Measurements from ENCODE around the gene NEU4.
"Not testable (repeated sequence)": the region's sequence is repeated elsewhere in the genome, so short reads cannot be mapped to it uniquely, and the experiment has no call there.

Gene NEU4

GRCh38 chr2:241799522-241800197 is 9.3 kb upstream of the NEU4 start:
- DNase-seq, result peak; percentile 10

DNA sequence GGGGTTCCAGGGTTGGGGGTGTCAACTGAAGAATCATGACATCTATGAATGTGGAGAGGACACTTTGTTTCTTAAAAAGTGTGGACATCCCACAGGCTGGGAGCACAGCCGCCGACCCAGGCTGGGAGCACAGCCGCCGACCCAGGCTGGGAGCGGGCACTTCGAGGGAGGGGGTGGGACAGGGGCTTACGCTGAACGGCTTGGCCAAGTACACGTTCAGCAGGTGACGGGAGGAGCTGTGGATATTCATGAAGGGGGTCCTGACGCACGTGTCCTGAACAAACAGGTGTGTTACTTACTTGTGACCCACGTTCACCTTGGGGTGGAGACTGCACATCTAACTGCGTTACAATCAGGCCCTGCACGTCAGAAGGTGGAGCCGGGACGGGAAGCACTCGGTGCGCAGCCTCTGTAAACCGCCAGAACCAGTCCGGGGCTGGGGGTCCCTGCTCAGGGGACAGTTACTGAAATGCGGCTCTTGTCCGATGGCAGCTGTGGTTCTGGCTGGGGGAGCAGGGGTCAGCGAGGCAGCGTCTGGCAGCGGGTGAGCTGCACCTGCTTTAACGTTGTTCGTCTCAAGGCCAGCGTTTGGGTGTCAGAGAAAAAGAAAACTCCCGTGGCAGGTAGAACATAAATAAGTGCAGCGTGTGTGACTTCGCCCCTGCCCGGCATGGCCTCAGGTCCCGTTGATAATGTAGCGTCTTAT is 8.6 kb upstream of the NEU4 start:
- DNase-seq, result not testable (repeated sequence)

GRCh38 chr2:241801611-241802420 is 7.2 kb upstream of the NEU4 start:
- DNase-seq, result peak; percentile 22

DNA sequence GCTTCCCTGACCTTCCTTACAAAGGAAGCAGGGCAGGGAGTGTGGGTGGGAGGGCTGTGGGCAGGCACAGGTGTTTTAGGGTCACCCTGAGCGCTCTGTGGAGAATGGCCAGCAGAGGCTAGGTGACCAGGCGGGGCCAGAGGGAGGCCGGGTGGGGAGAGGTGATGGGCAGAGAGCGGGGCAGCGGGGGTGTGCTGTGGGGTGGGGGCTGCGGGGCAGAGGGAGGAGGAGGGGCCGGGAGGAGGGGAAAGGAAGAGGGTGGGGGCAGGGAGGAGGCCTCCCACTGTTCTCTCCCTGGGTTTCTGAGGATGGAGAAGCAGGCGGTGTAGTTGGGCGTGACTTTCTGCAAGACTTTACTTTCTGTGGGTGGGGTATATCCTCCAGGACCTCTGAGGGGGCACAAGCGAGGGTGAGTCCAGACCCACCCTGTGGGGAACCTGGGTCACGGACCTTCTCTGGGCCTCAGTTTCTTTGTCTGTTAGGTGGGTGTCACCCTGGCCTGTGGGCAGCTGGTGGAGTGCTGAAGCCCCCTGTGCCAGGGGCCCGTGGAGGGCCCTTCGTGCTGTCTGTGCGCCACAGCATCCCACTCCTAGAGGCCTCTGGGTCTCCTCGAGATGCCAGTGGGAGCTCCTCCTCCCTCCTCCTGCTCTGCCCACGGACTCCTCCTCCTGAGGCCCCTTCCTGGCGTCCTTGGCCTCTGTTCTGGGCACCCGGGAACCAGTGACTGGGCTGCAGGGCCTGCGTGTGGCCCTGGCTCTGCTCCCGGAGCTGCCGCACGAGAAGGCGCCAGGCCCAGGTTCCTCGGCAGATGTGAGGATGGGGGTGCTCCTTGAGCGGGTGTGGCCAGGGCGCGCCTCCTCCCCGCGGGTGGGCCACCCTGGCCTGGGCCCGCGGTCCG is 6.3 kb upstream of the NEU4 start:
- no peak for DNase-seq

GRCh38 chr2:241803387-241804325 is 5.3 kb upstream of the NEU4 start:
- no peak for DNase-seq

DNA sequence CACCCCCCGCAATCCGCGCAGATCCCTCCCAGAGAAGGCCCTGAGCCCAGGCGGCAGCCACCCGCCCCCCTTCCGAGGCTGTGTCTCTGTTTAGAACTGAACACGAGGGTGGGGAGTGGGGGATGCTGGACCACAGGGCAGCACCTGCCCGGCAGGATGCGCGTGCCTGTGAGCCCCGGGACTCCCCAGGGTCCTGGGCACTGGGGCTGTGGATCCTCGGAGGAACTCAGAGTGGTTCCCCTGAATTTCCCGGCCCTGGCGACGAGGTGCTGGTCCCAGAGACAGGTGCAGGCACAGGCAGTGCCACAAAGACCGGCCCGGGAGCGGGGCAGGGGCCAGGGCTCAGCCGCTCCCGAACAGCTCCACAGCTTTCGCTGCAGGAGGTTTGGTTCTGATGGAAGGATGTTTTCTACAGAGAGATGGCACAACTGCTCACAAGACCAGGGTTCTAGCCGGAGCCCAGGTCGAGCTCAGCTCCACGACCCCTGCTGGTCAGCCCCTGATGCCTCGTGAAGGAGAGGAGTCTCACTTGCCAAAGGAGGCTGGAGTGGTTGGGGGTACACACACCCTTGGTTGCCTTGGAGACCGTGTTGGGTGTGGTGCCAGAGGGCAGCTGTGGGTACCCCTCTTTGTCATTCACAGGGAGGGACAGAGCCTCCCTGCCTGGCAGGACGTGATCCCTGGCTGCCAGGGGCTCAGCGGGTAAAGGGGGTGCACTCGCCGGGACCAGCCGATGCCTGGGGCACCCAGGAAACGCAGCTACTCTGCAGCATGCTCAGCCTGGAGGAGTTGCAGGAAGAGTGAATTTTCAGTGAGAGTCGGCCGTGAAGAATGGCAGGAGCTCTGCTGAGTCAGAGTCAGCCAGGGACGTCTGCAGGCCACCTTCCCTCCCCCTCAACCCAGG is 4.4 kb upstream of the NEU4 start:
- DNase-seq, result no peak

GRCh38 chr2:241806217-241806616 is 2.8 kb upstream of the NEU4 start:
- not testable (repeated sequence) for DNase-seq

GRCh38 chr2:241808051-241808720 is 807 bp upstream of the NEU4 start:
- no peak for DNase-seq

DNA sequence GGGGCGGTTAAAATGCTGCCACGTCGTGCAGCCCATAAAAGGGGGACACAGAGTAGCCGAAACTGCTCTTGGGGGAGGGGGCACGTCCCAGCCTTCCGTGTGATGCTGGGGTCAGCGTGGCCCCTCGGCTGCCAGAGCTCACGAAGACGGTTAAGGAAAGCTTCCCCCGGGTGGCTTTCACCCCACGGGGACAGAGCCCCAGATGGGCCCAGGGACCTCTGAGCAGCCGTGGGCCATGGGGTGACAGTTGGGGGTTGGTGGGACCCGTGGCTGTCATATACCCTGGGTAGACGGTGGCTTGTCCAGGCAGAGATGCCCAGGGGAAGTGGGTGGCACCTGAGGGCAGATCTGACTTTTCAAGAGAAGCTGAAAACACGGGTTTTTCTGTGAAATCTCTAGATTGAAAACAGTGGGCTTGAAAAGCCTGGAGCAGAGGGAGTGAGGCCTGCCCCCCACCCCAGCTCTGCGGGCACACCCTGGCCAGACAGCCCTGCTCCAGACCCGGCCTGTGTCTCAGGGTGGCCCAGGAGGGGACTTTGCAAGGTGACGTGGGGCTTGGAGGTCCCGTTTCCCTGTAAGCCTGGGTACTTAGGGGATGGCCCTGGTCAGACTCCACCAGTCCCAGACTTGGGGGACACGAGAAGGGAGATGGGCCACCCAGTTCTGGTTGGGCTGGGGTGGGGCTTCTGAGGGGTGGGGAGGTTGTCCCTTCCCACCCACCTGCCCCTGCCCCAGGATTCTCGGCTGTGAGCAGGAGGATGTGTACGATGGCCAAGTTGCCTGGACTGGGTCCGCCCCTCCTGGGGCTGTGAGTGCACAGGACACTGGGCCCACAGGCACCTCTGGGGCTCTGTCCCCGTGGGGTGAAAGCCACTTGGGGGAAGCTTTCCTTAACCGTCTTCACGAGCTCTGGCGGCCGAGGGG is 652 bp downstream of the NEU4 start:
- DNase-seq, result no peak

DNA sequence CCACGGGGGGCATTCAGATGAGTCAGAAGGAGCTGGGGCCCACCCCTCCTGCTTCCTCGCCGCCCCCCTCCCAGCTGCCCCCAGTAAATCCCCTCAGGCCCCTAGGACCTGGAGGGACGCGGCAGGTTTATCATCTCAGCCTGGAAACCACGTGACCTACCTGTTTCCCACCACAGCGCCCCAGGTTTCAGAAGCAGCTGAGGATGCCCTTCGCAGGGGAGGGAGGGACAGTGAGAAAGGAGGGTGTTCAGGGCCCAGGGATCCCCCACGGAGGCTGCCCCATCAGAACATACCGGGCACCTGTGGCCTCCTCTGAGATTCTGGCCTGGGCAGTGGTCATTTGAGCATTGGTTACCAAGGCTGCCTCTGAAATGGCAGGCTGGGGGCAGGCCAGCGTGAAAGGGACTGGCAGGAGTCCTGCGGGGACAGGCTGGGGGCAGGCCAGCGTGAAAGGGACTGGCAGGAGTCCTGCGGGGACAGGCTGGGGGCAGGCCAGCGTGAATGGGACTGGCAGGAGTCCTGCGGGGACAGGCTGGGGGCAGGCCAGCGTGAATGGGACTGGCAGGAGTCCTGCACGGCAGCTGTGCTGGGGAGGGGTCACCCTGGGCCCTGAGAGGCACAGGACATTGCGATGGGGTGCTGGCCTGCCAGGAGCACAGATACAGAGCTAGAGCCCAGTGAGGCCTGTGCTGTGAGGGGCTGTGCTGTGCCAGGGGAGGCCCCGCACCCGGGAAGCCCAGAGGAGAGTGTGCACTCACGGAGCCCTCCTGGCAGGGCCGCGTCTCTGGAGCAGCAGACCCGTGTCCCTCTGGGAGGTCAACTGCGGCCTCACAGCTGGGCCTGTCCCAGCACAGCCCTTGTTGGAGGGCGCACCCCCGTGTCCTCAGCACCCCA is 1.6 kb downstream of the NEU4 start:
- no peak for DNase-seq

GRCh38 chr2:241811201-241811951 is 2.4 kb downstream of the NEU4 start:
- no peak for DNase-seq

GRCh38 chr2:241811952-241812729 is 3.1 kb downstream of the NEU4 start:
- DNase-seq, result no peak

DNA sequence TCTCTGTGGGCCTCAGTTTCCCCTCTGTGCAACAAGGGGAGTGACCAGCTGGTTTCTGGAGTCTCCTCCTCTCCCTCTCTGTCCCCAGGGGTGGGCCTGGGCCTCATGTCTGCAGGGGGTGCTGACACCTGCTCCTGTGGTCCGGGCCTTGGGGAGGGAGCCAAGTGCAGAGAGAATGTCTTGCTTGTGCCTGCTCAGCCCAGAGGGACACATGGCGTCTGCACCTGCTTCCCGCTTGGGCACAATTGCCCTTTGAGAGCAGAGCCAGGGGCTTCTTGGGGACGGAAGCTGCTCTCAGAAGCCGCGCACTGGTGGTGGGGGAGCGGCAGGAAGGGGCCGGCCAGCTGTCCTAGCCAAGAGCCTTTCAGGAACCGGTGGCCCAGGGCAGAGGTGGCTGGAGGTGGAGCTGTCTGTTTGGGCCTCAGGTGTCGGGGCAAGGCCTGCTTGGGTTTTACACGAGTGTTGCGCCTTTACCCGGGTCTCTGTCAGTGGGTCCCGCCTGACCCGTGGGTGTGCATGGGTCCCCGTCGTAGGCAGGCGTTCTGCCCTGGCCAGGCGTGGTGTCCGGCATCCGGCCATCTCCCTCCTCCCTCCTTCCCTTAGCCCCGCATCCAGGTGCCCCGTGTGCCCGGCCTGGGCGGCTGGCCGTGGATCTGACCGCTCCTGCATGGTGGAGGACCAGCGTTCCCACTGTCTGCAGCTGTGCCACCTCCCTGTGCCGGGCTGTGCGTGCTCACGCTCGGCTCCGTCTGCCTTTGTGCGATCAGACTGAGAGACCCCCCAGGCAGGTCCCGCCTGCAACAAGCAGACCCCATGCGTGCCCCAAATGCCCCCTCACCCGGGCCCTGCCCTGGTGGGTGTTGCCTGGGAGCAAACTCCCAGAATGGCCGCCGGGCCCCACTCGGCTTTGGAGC is 4.0 kb downstream of the NEU4 start:
- DNase-seq, result no peak

GRCh38 chr2:241813644-241814392 is 4.8 kb downstream of the NEU4 start:
- no peak for DNase-seq

DNA sequence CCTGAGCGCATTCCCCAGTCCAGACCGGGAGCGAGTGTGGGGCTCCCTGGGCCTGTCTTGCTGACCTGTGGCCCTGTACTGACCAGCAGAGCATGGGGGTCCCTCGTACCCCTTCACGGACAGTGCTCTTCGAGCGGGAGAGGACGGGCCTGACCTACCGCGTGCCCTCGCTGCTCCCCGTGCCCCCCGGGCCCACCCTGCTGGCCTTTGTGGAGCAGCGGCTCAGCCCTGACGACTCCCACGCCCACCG is 5.3 kb downstream of the NEU4 start:
- DNase-seq, result no peak
